ENCODE results near the gene RARA.
A peak's percentile ranks its signal among the peaks of the same experiment; 100 is the strongest.

The RARA gene

GRCh38 chr17:40309031-40309948 is at the start of gene RARA:
Gene RARA (plus strand): TSS chr17:40309180. CDS start chr17:40331219, 22,039 bp downstream.
- peak; percentile 15 for DNase-seq

- DNase-seq, result no peak
Observed at GRCh38 chr17:40259505-40259904, 49.5 kb upstream of the RARA start.

- DNase-seq, result no peak
Observed at GRCh38 chr17:40260528-40260927, 48.5 kb upstream of the RARA start.

DNA sequence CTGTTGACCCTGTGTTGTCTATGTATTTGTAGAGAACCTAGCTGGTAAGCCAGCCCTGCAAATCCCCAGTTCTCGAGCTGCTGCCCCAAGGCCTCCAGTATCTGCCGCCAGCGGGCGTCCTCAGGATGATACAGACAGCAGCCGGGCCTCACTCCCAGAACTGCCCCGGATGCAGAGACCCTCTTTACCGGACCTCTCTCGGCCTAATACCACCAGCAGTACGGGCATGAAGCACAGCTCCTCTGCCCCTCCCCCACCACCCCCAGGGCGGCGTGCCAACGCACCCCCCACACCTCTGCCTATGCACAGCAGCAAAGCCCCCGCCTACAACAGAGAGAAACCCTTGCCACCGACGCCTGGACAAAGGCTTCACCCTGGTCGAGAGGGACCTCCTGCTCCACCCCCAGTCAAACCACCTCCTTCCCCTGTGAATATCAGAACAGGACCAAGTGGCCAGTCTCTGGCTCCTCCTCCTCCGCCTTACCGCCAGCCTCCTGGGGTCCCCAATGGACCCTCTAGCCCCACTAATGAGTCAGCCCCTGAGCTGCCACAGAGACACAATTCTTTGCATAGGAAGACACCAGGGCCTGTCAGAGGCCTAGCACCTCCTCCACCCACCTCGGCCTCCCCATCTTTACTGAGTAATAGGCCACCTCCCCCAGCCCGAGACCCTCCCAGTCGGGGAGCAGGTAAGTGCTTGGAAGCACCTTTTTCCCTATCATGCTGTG is 44.4 kb upstream of the RARA start:
- DNase-seq, result no peak

- DNase-seq, result no peak
Observed at GRCh38 chr17:40265337-40265736, 43.6 kb upstream of the RARA start.

GRCh38 chr17:40266882-40267281 is 42.1 kb upstream of the RARA start:
- no peak for DNase-seq

GRCh38 chr17:40268141-40268712 is 40.8 kb upstream of the RARA start:
- DNase-seq, result no peak

DNA sequence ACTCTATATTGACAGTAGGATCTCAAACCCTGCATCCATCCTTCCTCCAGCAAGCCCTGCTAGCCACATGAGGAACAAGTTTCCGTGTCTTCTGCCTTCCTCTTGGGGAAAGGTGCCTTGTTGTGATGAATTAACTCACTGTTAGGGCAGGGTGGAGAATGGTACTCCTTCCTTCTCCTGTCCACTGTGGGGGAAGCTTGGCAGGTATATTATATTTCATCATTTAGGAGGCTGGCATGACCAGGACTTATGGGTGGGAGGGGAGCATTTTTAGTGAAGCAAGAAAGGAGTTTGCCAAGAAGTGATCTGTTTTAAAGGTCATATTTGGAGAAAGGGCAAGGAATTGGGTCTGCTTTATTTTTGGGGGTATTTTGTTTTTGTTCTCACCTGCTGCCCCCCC is 30.6 kb upstream of the RARA start:
- no peak for DNase-seq

DNA sequence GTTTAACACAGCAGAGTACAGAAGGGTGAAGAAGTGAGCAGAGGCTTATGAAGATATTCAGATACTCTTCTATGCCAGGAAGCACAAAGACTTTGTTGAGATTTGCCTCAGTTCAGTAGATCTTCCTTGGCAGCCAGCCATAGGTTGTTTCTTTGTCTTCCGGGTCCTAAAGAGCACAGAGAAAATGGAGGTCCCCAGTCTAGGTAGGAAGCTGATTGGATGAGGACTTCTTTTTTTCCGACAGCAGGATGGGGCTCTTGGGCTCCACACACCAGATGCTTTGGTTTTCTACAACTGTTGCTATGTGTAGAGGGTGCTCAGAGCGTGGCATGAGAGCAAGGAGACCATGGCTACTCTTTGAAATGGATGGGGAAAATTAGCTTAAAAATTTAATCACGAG is 29.6 kb upstream of the RARA start:
- no peak for DNase-seq

- no peak for DNase-seq
Observed at GRCh38 chr17:40281663-40282062, 27.3 kb upstream of the RARA start.

- DNase-seq, result no peak
Observed at GRCh38 chr17:40283662-40284061, 25.3 kb upstream of the RARA start.

DNA sequence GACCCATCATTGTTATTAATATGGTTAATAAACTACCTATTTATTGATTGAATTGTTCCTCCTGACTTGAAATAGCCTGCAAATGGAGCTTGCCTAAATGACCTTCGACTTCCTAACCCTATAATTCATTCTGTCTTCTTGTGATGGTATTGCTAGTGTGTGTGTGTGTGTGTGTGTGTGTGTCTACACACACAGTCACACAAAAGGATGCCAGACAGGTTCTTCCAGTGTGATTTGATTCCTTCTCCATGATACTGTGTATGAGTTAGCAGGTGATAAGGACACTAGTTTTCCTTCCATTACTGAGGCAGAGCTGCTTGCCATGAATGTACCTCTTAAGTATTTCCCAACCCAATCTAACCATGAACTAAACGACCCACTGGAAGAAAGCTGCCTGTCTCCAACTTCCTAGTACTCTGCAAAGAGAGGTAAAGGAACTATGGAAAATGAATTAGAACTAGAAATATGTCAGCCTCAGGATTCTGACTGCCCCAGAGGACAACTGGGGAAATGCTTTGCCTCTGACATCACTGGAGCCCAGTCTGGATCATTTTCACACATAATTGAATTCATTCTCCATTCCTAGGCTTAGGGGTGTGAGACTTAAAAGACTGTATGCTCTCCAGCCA is 24.8 kb upstream of the RARA start:
- DNase-seq, result no peak

DNA sequence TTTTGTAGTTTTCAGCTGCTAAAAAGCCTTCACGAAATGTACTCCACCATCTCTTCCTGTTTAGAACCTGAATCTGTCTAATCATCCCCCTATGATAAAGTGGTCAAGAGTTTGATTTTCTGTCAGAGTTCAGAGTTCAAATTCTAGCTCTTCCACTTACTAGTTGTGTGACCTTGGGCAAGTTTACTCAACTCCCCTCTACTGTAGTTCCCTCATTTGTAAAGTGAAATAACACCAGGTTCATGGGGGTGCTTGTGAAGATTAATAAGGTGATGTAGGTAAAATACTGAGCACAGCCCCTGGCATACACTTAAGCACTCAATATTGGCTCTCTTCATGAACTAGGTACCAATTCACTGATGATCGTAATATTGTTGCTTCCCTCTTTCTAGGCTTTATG is 22.5 kb upstream of the RARA start:
- no peak for DNase-seq

DNA sequence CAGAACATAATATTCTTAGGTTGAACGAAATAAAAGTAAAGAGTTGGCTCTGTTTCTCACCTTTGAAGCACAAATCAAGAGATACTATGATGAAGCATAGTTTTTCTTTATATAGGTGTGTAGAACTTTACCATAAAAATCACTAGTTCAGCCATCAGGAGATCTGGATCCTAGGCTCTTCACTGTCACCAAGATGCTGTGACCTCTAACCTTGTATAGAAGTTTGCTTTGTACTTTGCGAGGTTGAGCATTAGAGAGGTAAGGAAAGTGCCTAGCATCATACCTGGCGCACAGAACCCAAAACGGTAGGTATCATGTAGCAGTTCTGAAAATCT is 21.9 kb upstream of the RARA start:
- DNase-seq, result no peak

DNA sequence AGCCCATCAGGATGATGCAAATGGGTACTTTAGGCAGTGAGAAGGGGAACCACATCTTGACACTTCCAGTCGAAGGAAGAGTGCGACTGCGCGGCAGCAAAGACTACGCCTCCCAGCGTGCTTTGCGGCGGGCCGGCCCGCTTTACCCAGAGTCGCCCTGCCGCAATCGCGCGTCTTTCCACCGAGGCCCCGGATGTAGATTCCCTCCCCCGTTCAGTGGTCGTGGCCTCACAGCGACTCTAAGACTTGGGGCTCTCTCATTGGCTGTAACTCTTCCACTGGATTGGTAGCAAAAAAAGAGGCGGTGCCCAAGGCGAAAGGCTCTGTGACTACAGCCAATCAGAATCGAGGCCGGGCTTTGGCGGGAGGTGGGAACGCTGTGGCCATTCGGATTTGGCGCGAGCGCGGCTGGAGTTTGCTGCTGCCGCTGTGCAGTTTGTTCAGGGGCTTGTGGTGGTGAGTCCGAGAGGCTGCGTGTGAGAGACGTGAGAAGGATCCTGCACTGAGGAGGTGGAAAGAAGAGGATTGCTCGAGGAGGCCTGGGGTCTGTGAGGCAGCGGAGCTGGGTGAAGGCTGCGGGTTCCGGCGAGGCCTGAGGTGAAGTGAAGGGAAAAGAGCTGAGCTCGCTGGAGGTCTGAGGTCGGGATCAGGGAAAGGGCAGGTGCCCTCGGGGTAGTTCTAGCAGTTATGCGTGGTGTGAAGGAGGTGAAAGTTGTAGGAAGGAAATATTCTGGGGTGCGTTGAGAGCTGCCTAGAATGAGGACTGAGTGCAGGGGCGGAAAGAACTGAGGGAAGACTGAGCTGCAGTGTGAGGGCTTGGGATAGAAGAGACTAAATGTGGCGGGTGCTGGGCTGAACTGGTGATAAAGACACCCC is 21.2 kb upstream of the RARA start, which contains the start of gene CDC6:
TSS of gene CDC6 (plus strand) at position 386 of the 876 bp plus-strand sequence. CDS start 1,542 bp downstream, outside the sequence.
- peak; percentile 99 for DNase-seq

DNA sequence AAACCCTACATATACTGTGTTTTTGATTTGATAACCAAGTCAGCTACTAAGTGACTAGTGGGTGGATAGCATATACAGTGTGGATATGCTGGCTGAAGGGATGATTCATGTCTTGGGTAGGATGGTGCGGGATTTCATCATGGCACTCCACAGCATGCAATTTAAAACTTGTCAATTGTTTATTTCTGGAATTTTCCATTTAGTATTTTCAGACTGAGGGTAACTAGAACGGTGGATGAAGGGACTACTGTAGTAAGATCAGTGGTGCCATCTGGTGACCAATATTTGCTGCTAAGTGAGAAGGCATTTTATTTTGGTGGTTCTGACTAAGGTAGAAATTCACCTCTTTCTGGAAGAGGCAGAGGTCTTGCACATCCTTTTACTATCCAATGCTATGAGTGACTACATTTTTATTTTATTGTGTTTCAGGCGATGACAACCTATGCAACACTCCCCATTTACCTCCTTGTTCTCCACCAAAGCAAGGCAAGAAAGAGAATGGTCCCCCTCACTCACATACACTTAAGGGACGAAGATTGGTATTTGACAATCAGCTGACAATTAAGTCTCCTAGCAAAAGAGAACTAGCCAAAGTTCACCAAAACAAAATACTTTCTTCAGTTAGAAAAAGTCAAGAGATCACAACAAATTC is 18.2 kb upstream of the RARA start:
- DNase-seq, result no peak

DNA sequence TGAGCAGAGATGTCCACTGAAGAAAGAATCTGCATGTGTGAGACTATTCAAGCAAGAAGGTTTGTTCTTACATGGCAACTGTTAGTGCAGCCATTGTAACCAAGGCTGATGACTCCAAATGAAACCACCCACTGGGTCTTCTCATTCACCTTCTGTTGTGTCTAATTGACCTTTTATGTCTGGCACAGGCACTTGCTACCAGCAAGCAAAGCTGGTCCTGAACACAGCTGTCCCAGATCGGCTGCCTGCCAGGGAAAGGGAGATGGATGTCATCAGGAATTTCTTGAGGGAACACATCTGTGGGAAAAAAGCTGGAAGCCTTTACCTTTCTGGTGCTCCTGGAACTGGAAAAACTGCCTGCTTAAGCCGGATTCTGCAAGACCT is 17.7 kb upstream of the RARA start:
- no peak for DNase-seq

GRCh38 chr17:40293363-40293762 is 15.6 kb upstream of the RARA start:
- no peak for DNase-seq

DNA sequence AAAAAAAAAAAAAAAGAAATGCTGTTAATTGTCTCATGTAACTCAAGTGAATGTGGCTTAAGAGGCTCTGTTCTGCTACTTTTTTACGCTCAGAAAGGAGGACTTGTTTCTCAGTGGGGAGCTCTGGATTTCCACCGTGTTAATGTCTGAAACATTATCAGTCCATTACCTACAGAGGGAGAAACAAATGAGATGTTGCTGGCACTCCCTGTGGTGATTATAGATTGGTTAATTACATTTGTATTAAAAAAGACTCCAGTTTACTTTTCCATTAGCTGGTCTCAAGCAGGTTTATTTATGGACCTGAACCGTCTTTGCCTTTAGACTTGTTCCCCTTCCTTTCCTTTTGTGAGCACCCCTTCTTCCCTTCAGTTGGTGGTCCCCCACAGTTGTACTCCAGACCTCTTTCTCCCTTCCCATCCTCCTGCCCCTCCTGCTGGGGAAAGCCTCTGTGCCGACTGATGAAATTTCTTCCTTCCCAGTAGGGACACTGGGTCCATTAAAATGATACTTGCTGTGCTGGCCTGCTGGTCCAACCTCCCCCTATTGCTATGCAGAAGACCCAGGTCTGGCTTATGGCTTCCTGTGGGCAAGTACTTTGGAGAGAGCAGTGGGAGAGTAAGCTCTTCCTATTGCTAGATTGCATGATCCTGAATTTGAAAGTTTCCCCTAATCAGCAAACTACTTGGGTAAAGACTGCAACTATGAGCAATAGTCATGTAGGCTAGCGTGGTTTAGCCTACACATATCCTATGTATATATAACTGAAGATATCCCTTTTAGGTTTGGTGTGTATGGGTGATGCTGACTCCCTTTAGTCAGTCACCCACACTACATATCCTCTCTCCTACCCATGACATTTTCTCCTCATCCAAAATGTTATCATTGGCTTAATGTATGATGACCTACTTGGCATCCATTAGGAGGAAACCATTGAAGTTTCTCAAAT is 13.2 kb upstream of the RARA start:
- no peak for DNase-seq

DNA sequence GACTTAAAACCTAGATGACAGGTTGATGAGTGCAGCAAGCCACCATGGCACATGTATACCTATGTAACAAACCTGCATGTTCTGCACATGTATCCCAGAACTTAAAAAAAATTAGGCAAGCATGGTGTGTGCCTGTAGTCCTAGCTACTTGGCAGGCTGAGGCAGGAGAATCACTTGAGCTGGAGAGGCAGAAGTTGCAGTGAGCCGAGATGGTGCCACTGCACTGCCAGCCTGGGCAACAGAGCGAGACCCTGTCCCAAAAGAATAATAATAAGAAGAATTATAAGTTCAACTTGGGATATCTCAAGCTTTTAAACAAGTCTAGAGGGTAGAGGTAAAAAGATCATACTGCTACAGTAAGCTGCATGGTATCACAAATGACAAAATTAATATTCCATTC is 11.5 kb upstream of the RARA start:
- DNase-seq, result no peak

GRCh38 chr17:40298726-40299125 is 10.3 kb upstream of the RARA start:
- no peak for DNase-seq
